ENCODE data around the gene ARL6IP4.

GRCh38 chr12:122934722-122935121 lies 45.8 kb upstream of the ARL6IP4 start:
- TF ChIP-seq CTCF (IDR thresholded peaks at IDR 0.05) (no peak), EP300 (IDR thresholded peaks at IDR 0.05) (no peak), POLR2AphosphoS5 (IDR thresholded peaks at IDR 0.05) (no peak), POLR2A (IDR thresholded peaks at IDR 0.05) (no peak)

All from suprapubic skin (tissue), 4 donors.